SU-DHL-6 (cell line): ENCODE results near the gene POLD3.

ENCODE experiments used
- CTCF ChIP-seq: fragments of 200-600 bp; sonication (generic); IDR thresholded peaks from one replicate; pipeline ENCODE4 v1.5.1; 2017; ENCODE audit warnings: antibody characterized with exemption, mild to moderate bottlenecking, low read length, moderate library complexity; ENCODE audit not compliant: insufficient read depth, poor library complexity, severe bottlenecking
- EZH2phosphoT487 ChIP-seq: fragments of 200-600 bp; sonication (generic), shearing (Covaris generic); conservative IDR thresholded peaks from 2 replicates; pipeline ENCODE4 v1.6.1; 2018; ENCODE audit warnings: mild to moderate bottlenecking, antibody characterized with exemption, low read length, moderate library complexity, mixed read lengths

GRCh38 chr11:74641905-74642304, 49.5 kb downstream of the POLD3 start:
- TF ChIP-seq CTCF (no peak), EZH2phosphoT487 (no peak)
